HG03565 (cell line): ENCODE results near the gene TSPAN5.

Experiments used
- ATAC-seq: cut with Tn5 transposase; IDR thresholded peaks from one replicate; pipeline ENCODE4 v1.9.1; 2021; ENCODE audit warnings: mild to moderate bottlenecking, moderate library complexity; ENCODE audit not compliant: unreplicated experiment

The TSPAN5 gene

DNA sequence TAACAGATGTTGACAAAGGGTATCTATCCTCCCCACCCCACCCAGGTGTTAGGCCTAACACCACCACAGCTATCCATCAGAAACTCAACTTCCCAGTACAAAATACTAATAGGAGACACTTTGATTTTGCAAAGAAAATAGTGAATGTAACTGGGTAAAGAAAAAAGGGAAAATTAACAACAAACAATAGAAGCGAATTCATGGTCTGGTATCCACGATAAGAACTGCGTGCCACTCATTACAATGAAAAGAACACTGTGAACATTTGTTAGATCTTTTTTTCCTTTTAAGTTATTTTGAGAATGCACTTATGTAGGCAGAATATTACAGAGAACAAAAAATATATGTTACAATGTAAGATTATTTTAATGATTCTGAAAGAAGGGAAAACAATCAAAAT lies 12.0 kb downstream of the TSPAN5 start:
- ATAC-seq, result no peak

DNA sequence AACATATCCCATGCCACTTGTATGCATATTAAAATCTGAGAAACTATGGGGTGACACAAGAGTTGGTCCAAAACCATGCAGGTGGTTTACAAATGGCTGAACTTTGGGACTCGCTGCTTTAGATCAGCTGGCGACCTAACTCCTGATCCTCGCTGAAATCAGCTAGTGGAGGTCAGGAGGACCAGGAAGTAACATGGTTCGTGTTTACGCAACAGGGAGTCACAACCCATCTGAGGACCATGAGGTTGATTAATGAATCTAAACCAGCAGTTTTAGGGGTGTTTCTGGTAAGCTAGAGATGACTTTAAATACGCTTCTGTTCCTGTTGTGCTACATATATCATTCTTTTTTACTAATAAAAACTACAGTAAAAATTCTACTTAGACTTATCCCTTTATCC lies 12.9 kb downstream of the TSPAN5 start:
- ATAC-seq, result no peak

DNA sequence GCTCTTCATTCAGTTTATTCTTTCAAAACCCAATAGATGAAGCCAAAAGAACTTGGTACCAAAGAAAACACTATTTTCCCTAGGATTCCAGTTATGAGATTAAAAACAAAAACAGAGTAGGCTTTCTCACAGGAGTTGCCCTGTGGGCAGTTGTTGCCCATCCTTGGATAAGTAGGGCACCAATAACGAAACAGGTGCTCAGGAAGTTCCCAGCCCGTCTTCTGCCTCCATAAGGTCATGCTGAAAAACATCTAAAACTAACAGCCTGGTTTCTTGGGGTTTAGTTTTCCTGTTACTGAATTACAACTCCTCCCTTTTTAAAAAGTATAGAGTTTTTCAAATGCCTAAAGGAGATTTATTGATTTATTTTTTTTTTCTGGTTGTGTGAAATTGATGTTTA lies 14.7 kb downstream of the TSPAN5 start:
- no peak for ATAC-seq

DNA sequence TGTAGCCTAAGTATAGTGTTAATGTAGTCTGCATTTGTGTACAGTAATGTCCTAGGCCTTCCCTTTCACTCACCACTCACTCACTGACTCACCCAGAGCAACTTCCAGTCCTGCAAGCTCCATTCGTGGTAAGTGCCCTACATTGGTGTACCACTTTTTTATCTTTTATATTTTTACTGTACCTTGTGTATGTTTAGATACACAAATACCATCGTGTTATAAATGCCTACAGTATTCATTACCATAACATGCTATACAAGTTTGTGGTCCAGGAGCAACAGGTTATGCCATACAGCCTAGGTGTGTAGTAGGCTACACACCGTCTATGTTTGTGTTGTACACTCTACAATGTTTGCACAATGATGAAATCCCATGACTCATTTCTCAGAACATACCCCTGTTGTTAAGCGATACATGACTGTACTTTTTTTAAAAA lies 15.4 kb downstream of the TSPAN5 start:
- no peak for ATAC-seq

DNA sequence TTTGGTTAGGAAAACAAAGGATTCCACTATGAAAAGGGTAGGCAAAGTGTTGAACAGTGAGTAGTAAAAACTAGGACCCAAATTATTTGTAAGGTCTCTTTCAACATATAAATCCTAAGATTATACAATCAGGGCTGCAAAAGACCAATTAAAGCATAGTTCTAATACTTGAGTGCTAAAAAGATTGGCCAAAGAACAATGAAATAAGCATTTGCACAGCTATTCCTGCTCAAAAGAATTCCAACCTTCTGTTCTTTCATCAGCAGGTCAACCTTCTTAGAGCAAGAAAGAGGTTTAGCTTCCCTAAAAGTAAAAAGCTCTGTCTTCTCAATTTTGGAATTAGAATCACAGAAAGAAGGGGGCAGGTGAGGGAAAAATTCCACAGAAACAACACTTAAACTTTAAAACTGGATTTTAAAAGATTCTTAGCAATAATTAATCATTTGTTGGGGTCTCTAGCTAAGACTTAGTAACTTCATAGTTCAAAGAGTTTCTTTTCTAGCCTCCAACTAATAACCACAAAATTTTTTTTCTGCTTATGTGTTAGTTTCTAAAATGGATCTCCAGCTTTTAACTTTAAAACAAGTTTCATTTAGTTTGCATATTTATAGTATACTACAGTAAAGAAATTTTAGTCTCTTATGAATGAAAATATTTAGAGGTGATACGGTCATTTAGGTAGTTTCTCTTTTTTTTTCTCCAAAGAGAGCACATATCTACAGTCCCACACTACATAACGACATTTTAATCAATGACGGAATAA lies 16.3 kb downstream of the TSPAN5 start:
- ATAC-seq, result no peak

DNA sequence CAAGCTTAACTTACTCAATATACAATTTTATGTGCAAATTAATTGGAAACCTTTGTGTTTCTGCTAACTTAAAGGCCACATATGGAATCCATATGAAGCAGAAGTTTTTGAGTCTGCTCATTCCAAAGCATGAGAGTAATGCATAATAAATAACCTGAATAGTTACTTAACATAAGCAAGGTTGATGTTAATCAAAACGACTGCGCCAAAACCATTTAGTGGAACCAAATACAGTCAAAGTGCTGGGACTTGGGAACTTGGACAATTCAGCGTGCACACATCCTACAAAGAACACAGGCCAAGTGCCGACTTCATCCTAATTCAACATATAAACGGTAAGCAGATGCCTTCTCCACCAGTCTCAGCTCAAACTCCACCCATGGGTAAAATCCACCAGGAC lies 17.0 kb downstream of the TSPAN5 start:
- no peak for ATAC-seq

DNA sequence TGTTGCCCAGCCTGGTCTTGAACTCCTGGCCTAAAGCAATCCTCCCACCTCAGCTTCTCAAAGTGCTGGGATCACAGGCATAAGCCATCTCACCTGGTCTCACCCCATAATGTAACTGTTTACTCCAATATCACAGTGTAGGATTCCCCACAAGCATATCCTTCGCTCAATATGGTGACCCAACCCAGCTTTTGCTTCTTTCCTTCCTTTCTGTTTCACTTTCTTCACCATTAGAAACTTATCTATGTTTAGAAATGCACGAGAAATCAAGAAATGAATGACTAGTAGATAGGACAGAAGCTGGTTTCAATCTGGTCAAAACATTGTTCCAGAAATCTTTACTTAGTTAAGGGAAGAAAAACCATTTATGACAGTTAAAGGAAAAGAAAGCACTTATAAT lies 18.9 kb downstream of the TSPAN5 start:
- ATAC-seq, result peak; percentile 64

DNA sequence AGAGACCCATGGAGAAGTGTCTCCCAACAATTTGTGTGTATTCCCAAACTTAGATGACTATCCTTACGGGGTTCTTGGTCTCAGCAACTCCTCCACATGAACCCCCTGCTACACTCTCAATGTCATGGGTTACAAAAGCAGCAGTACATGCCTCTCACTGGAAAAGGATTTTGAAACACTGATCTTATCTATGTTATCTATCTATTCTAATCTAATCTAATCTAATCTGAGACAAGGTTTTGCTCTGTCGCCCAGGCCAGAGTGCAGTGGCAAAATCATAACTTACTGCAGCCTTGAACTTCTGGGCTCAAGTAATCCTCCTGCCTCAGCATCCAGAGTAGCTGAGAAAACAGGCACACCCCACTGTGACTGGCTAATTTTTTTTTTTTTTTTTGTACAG lies 19.3 kb downstream of the TSPAN5 start:
- no peak for ATAC-seq

DNA sequence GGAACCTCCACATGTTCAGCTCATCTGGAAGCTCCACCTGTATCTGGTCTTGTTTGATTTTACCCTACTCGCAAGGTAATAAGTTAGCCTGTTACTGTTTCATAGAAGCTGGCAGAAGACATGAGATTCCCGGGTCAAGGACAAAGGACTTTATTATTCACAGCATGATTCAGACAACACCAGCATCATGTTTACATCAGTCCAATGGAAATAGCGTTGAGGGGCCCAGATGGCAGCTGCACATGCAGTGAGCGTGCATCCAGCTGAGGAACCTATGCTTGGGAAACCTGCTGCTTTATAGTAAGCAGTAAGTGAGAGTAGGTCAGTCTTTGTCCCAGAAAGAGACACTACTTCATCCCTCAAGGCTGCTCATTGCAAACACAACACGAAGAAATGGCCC lies 19.8 kb downstream of the TSPAN5 start:
- no peak for ATAC-seq

DNA sequence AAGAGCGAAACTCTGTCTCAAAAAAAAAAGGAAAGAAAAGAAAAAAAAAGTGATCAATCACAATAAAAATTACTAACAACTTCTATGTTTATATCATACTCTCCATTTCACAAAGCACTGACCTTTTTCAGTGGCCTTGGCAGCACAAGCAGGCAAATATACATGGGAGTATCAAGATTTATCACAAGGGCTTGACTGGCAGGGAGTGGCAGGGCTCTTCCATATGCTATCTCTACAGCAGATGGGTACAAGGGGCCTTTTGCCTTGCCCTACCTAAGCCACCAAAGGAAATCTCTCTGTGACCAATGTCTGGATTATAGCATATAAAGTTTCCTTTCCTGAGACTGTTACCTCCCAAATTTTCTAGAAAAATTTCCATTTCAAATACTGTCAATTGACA lies 24.4 kb downstream of the TSPAN5 start:
- ATAC-seq, result no peak

DNA sequence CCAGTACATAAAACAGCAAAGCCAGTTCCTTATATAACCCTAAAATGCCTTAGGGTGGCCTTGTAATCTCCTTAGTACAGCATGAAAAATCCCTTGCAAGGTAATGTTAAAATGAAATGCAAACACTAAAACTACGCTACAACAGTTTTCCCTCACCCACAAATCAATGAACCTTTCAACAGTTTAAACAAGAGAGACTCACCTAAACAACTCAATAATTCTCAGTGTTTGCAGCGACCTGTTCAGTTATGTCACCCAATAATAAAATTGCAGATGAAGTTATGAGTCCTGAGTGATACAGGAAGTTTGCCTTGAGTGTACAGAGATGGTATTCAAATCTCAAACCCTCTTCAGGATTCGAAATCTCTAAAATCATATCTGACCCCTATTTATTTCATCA lies 25.3 kb downstream of the TSPAN5 start:
- ATAC-seq, result no peak

DNA sequence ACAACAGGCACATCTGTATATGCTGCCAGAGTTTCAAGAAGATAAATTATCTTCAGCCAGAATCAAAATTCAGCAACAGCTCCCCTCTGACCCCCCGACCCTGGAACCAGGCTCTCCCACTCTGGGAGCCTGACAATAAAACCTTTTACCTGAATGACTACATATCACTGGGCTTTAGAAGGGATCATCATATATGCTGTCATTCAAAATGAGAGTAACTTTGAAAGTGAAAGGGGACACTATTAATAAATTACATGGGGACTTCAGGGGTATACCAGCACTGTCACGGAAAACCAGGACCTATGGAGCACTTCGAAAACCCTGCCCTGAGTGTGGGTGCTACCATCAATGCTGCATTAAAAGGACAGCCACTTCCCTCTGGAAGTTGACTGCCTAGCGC lies 26.2 kb downstream of the TSPAN5 start:
- no peak for ATAC-seq

DNA sequence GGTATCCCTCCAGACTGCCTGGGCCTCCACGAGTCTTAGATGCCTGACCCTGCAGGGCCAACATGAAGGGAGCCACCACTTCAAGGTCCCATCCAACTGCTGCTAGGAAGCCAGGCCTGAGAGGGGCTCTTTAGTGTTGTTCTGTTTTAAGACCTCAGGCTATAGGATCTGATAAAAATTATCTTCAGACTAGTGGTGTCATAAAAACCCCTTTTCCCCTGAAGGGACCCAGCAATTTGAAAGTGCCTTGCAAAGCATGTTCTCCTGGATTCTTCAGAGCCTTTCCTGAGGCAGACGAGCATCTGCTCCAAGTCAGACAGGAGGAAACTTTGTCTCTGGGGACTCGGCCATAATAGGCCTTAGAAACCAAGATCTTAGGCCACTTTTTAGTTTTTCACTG lies 26.9 kb downstream of the TSPAN5 start:
- ATAC-seq, result no peak

DNA sequence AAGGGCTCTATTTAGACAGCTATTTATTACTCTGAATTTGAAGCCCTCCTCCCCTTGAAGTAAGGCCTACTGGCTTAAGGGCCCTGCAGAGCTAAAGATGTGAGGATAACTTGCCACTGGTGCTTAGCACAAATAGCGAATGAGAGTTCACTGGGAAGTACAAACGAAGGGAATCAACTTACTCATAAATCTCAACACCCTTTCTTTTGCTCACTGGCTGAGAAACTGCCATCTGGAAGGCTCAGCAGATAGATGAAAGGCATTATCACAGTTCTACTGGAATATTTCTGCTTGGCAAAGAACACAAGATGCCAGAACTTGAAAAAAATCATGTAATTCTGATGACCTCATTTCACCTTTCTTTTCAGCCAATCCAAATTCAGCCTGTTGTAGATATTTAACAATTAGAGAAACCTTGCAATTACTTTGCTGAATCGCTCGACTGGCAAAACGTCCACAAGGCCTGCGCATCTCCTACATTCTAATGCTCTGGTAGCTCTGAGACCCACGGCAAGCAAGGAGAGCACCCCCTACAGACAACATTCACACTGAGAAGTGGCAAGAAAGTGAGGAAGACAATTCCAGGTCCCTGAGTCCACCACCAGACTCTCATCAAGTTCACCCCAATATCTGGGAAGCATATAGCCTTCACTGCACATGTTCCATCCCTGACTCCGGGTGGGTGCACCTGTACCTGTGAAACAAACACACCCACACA lies 27.5 kb downstream of the TSPAN5 start:
- ATAC-seq, result no peak

DNA sequence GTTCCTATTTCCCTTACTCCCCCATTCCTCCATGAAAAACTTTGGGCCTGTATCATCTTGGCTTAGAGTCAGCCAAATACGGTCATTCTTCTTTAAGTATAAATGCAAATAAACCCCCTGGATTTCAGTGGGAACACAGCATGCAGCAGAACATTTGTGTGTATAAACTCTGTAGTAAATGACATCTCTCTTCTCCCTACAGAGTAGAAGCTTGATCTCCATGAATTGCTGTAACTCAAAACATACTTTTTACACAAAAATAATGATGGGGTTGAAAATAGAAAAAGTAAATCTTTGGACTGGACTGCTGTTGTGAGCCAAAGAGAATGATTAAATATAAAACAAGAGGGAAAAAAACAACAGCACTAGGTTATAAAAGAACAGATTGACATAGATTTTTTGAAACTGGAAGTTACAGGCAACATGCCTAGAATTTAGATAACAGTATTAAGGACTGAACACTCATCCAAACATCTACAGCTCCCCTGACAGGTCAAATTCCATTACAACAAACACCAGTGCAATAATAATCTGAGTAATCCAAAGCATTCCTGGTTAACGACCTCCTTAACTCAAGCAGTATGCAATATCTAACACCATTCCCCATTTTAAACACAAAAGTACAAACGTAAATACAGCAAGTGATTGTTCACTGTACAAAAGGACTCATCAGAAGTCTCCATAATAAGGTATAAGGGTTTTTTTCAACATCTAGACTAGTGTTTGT lies 30.7 kb downstream of the TSPAN5 start:
- no peak for ATAC-seq

DNA sequence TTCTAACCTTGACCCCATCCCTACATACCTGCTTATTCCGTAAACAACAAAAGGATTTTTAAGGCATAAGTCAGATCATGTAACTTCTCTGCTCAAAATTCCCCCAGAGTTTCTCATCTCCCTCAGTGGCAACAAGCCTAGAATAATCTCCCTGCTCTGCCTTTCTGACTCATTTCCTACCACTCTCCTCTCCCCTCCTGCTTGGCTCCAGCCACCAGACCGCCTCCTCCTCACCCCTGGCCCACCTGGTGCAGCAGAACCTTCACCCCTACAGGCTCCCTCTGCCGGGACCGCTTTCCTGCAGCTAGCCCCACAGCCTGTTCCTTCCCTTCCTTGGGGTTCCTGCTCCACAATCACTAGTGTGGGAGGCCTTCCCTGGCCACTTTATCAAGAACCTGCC lies 32.1 kb downstream of the TSPAN5 start:
- ATAC-seq, result no peak

DNA sequence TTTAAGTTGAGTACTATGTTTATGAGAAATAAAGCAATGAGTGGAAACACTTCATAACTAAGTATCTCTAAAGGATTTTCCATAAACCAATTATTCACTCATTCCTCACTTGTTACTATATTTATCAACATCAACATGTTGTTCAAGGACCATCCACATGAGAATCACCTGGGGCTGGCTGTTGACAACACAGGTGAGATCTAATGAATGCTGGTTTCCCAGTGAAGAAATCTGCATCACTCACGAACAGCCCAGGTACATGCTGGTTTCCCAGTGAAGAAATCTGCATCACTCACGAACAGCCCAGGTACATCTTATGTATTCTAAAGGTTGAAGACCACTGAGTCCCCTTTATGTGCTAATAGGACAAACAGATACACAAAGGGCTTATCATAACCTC lies 32.5 kb downstream of the TSPAN5 start:
- no peak for ATAC-seq

DNA sequence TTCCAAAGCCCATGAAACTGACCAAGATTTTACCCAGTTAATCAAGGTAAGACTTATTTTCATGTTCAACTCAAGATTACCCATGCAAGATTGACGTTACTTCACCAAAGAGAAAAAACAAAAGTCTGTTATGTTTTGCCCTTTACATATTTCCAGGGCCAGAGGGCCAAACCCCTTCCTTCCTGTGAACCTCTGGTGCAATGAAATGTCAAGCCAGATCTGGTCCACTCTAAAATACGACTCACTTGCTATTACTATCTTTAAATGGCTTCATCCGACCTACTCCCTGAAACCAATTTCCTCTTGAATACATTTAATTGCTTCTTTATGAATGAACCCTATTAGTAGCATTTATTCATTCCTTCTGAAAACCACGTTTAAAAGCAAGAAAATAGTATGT lies 33.0 kb downstream of the TSPAN5 start:
- ATAC-seq, result no peak

DNA sequence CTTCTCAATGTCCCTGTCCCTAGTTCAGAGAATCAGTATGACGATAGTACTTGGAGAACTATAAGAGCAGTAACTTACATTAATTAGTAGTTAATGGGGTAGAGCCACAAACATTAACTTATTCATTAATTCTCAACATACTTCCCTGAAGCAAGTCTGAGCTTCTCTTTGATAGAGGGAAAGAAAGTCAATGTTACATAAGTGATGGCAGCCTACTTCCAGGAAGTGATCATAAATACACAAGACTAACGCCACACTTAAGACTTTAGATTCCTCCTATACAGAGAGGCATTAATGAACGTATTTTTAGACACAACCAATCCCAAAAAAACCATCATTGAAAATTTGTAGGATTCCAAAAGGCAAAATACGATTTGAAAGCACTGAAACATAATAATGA lies 33.8 kb downstream of the TSPAN5 start:
- ATAC-seq, result no peak

DNA sequence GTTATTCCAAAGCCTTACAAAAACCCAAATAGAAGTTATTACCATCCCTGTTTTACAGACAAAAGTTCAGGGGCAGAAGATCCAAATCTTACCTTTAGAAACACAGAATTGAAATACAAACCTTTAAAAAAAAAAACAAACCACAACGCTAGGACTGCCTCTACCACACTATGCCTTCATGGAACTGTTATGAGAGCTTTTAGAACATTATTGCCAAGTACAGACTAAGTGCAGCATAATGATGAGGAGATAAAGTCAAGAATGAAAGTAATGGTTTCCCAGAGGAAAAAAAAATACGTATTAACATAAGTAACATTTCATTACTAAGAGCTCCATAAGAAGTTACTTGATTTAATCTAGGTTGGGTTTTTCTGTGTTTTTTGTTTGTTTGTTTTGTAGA lies 34.3 kb downstream of the TSPAN5 start:
- no peak for ATAC-seq

DNA sequence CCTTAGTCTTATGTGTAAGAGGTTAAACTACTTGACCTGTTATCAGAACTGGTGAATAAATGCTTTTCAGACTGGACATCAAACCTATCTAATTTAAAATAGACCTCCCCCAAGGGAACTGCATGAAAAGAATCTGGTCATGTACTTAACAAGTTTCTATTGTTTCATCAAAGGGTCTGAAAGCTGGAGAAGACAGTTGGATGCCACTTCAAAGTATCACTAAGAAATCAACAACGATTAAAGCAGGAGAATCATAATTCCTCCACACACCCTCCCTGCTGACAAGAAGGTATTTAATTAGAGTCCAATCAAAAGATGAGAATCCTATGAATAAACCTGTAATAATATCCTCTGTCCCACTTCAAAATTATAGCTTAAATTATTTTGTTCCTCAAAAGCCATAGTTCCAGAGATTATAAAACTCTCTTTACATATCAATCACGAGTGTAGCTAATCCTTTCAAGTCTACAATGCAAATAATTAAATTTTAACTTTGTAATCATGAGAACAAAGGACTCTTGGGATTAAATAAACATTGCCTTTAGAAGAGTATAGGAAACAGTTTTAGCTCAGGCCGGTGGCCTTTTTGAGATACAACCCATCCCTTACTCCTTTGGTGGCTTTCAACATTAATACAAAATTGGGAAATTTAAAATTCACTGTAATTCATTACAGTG lies 35.1 kb downstream of the TSPAN5 start:
- no peak for ATAC-seq
